Right renal pelvis (tissue), 4 donors: ENCODE data around the gene PET100. TPM values are rescaled to one million over a fixed set of nuclear protein-coding genes. Genes with fewer than 3 reads are reported as not detected.

Source experiments
- DNase-seq, 4 donors: peaks; one replicate each; pipeline ENCODE4 v3.0.0-alpha.2; 2013; ENCODE audit warnings: low read depth in 4 of 4, low spot score in 3 of 4, missing footprints in 1 of 4
- polyA plus RNA-seq, 4 donors: library from polyadenylated mRNA; unstranded; fragments of 120-200 nt; gene quantifications; one replicate each; pipeline ENCODE4 v1.2.1, GENCODE V29; 2013; ENCODE audit not compliant: insufficient read length in 4 of 4

Gene PET100, protein sequence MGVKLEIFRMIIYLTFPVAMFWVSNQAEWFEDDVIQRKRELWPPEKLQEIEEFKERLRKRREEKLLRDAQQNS
- polyA plus RNA-seq: 100 to 1,000 TPM in 2 of 4 donors, 10 to 100 TPM in 2; 86.2 to 115 (median 105) TPM

DNA sequence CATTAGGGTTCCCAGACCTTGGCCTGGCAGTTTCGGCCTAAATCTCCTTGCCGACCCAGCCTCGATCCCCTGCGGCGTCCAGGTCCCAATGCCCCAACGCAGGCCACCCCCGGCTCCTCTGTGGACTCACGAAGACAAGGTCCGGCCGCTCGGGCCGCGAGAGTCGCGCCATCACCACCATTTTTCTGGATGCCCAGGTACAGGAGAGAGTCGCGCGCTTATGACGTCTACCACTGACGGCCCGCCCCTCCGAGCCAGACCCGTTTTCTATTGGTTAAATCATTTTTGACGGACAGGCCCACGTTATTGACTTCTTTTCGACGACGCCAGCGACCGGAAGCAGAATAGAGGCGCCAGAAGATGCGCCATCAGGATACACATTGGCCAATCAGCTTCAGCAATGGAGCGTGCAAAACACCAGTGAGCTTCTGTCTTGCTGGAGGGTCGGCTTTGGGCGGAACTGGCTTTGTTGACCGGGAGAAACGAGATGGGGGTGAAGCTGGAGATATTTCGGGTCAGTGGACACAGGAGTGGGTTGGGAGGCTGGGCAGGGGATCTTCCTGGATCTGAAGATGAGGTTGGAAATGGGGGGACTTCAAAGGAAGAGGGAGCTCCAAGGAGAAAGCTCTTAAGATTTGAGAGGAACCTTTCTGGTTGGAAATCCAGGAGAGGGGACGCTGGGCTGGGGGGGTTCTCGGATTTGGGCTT lies at the start of gene PET100, which contains the start of gene XAB2:
Gene PET100, plus strand, starts transcription at position 447 of the 708 bp plus-strand sequence. Its CDS starts 41 bp downstream, at position 488.
Gene XAB2, minus strand, starts transcription at position 199 of the 708 bp plus-strand sequence. Its CDS starts 18 bp downstream, at position 181.
- DNase-seq: peak; percentile 96 to 99 (median 98)

DNA sequence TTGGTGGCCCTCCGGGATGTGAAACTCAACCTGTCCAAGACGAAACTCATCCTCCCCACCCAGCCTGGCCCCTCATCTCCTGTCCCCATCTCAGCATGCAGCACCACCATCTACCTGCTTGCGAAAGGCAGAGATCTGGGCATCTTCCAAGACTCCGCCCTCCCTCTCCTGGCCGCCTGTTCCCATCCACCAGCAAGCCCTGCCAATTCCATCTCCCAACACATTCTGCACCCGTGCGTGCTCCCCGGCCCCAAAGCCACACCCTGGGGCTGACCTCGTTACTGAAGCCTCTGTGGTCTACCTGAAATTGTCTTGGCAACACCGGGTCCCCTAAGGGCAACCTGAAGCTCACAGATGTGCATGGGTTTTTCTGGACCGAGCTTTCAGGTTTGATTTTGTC lies 47.1 kb upstream of the PET100 start:
- no peak for DNase-seq

DNA sequence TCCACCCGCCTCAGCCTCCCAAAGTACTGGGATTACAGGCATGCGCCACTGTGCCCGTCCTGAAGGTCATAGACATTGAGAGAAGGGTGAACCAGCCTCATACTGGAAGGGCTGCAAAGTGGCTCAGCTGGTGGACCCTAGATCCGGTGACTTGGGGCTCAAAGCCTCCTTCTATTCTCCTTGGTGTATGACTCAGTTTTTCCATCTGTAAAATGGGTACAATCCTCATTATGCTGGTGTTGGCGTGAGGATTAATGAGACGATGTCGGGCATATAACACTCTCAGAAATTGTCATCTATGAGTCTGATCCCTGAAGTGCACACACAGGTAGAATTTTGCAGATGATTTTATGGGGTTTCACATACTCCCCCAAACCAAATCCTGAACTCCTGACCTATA lies 39.8 kb upstream of the PET100 start:
- no peak for DNase-seq

GRCh38 chr19:7590256-7590655 lies 39.3 kb upstream of the PET100 start:
- DNase-seq: no peak

DNA sequence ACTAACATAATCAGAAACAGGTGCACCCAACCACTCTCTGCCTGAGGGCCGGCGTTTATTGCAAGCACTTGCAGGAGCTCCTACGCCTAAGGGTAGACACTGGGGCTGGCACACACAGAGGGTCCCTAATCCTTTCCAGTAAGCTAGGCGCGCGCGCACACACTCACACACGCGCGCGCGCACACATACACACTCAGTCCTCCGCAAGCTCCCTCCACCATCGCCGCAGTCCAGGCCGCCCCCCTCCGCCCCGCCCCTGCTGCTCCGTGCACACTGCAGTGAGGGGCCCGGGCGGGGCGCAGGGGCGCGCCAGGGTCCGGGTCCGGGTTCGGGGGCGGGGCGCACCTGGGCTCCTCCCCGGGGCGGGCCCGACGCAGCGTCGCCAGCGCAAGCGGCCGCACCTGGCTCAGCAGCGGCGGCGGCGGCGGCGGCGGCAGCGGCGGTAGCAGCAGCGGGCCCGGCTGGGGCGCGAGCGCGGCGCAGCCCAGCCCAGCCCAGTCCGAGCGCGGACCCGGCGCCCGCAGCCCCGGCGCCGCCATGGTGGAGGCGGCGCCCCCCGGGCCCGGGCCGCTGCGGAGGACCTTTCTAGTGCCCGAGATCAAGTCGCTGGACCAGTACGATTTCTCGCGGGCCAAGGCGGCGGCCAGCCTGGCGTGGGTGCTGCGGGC lies 34.0 kb upstream of the PET100 start, which contains the start of gene CAMSAP3:
Gene CAMSAP3, plus strand, starts transcription at position 398 of the 668 bp plus-strand sequence. Its CDS starts 140 bp downstream, at position 538.
- peak; percentile 20 to 44 (median 36) for DNase-seq

- DNase-seq: no peak
These were observed 33.2 kb upstream of the PET100 start for GRCh38 chr19:7596211-7596937.

DNA sequence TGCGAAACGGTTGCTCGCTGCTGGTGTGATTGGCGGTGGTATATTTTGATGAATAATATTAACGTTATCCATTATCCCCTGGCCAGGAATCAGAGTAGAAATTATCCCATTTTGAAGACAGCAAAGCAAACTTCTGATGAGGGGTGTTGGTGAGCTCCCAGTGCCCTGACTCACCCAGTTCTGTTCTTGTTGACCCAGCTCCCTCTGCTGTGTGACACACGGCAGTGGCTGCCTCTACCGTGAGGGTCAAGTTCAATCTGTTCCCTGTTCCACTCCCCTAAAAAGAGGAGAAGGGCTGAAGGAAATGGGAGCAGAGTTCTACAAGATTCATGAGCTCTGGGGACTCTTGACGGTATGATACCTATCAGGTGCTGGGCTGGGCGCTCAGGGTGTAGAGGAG lies 31.9 kb upstream of the PET100 start:
- DNase-seq: no peak

DNA sequence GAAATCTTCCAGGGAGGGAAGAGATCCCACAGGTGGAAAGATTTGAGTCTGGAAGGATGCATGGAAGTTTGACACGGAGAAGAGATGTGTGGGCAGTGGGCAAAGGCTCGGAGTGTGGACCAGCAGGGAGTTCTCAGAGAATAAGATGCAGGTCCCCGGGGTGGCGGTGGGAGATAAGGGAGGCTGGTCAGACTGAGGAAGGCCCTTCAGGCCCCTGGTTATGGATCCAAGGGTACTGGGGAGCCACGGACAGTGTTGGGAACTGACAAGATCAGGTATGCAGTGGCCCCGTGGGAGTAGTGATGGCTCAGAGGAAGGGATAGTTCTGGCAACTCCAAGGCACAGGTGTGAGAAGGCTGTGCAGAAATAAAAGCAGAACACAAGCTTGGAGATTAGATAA lies 31.4 kb upstream of the PET100 start:
- DNase-seq: no peak

- no peak for DNase-seq
These were observed 28.9 kb upstream of the PET100 start for GRCh38 chr19:7600721-7601120.

DNA sequence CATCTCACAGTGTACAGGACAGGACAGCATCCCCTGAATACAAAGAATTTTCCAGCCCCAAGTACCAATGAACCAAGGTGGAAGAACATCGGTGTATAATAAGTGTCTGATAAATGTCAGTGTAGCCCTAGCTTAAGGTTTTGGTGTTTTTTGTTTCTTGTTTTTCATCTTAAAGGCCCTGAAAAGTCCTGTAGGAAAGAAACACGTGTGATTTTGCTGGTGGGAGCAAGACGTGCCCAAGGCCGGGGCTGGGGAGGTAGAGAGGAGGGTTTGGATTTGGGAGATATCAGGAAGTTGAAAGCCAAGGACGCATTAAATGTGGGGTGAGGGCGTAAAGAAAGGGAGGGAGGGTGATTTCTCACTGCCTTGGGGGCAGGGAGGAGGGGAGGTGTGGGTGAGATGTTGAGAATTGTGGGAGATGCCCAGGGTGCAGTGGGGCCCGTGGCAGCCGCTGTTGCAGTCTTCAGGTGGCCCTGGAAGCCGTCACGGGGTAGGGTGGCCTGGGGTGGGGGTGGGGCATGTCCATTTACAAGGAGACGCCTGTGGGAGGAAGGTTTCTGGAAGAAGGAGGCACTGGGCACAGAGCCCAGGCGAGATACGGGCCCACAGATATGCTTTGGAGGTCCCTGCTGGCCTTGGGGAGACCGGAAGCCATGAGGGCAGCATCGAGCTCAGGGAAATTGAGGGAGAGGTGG lies 27.2 kb upstream of the PET100 start:
- DNase-seq: no peak

- DNase-seq: no peak
These were observed 26.6 kb upstream of the PET100 start for GRCh38 chr19:7602935-7603497.

GRCh38 chr19:7603919-7604318 lies 25.7 kb upstream of the PET100 start:
- DNase-seq: no peak

- DNase-seq: no peak
These were observed 23.9 kb upstream of the PET100 start for GRCh38 chr19:7605490-7606222.

DNA sequence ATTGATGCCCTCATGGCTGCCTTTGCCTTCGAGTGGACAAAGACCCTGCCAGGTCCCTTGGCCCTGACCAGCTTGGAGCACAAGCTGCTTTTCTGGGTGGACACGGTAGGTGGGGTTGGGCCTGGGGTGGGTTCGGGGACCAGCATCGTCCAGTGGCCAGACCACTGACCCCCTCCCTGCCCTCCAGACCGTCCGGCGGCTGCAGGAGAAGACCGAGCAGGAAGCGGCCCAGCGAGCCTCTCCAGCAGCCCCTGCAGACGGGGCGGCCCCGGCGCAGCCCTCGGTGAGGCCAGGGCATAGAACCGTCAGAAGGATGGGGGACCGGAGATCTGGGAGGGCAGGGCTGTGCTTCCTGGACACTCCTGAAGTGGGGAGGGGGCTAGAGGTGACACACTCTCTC lies 23.3 kb upstream of the PET100 start:
- DNase-seq: no peak

DNA sequence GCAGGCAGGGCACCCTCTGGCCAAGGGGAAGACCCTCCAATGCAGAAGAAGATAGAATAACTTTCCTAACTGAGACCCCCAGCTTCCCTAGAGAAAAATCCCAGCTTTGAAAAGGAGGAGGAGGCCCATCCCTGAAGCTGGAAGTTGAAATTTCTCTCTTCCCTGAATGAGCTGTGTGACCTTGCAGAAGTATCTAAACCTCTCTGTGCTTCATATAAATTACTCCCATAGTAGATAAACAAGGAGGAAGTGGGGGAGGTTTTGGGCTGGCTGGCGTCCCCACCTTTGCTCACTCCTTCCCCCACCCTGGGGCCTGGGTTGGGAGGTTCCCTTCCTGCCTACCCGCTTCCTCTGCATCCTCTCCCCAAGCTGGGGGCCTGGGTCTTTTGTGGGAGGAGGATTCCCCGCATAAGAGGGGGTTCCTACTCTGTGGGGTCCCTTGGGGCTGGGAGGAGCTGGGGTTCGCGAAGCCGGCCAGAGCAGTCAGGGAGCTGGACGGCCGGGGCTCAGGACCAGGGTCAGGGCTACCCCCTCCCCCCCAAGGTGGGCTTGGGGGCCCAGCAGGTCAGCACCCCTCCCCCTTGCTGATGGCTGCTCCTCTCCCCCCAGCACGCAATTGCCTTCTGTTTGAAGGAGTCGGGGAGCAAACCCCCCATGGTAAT lies 22.2 kb upstream of the PET100 start:
- no peak for DNase-seq

GRCh38 chr19:7607874-7608560 lies 21.6 kb upstream of the PET100 start:
- DNase-seq: no peak

GRCh38 chr19:7610491-7611240 lies 18.9 kb upstream of the PET100 start:
- DNase-seq: no peak
